Astrocyte of the cerebellum (primary cell): ENCODE results near the gene KRT84.

Experiments used
- DNase-seq: peaks from one replicate; pipeline ENCODE4 v3.0.0-alpha.2; 2011; ENCODE audit warnings: low read depth
- H3K4me3 ChIP-seq: 2 replicates; pipeline ENCODE4 v1.5.1; 2011; ENCODE audit warnings: mild to moderate bottlenecking, low read depth, low read length, moderate library complexity
- CTCF ChIP-seq: IDR thresholded peaks from 2 replicates; pipeline ENCODE4 v1.5.1; 2012; ENCODE audit warnings: low read length, low read depth, moderate library complexity, mild to moderate bottlenecking; ENCODE audit errors: missing control alignments
- in situ Hi-C: cut with HindIII; loops from 2 replicates; pipeline ENCODE4 v1.10.0; 2017; ENCODE audit warnings: low sequenced_read_pairs

Gene KRT84

GRCh38 chr12:52402873-52403540 is 17.6 kb upstream of the KRT84 start:
- in situ Hi-C loops, result no loop called here
- no peak for TF ChIP-seq CTCF
- no peak for DNase-seq
- H3K4me3 ChIP-seq, result no peak overlapping the region

GRCh38 chr12:52402377-52402776 is 16.9 kb upstream of the KRT84 start:
- DNase-seq, result no peak
- in situ Hi-C loops, result no loop called here
- H3K4me3 ChIP-seq, result no peak overlapping the region
- no peak for TF ChIP-seq CTCF

- TF ChIP-seq CTCF, result no peak
- in situ Hi-C loops, result no loop called here
- H3K4me3 ChIP-seq, result no peak overlapping the region
- no peak for DNase-seq
Measured at GRCh38 chr12:52401926-52402325, 16.5 kb upstream of the KRT84 start.

GRCh38 chr12:52401526-52401925 is 16.1 kb upstream of the KRT84 start:
- H3K4me3 ChIP-seq, result no peak overlapping the region
- TF ChIP-seq CTCF, result no peak
- in situ Hi-C loops, result no loop called here
- DNase-seq, result no peak

GRCh38 chr12:52400906-52401305 is 15.5 kb upstream of the KRT84 start:
- TF ChIP-seq CTCF, result no peak
- DNase-seq, result no peak
- in situ Hi-C loops, result no loop called here
- no peak overlapping the region for H3K4me3 ChIP-seq

GRCh38 chr12:52399756-52400155 is 14.3 kb upstream of the KRT84 start:
- H3K4me3 ChIP-seq, result no peak overlapping the region
- in situ Hi-C loops, result no loop called here
- DNase-seq, result no peak
- TF ChIP-seq CTCF, result no peak

GRCh38 chr12:52398176-52398575 is 12.7 kb upstream of the KRT84 start:
- in situ Hi-C loops, result no loop called here
- DNase-seq, result no peak
- TF ChIP-seq CTCF, result no peak
- no peak overlapping the region for H3K4me3 ChIP-seq
